22Rv1 (cell line): ENCODE data around the gene ZNF337.

Source experiments
- CTCF ChIP-seq: fragments of 450-650 bp; IDR thresholded peaks from 2 replicates; pipeline ENCODE4 v1.5.1; 2017; ENCODE audit warnings: mild to moderate bottlenecking
- ZFX ChIP-seq: fragments of 450-650 bp; IDR thresholded peaks from 2 replicates; pipeline ENCODE4 v1.6.1; 2017; ENCODE audit warnings: antibody characterized with exemption, borderline replicate concordance

- TF ChIP-seq CTCF = no peak
- TF ChIP-seq ZFX = no peak
Observed at GRCh38 chr20:25723975-25724374, 27.3 kb upstream of the ZNF337 start.
